ENCODE measurements around the gene WBP2. TPM values are rescaled to one million over a fixed set of nuclear protein-coding genes. Genes with fewer than 3 reads are reported as not detected.

WBP2 gene
- total and polyA plus RNA-seq, 9 of the 15 experiments (the other 6 are each of a cell fraction or from before 2014, with no cell fraction given) = 2.2 to 74.3 (median 20.0) TPM

DNA sequence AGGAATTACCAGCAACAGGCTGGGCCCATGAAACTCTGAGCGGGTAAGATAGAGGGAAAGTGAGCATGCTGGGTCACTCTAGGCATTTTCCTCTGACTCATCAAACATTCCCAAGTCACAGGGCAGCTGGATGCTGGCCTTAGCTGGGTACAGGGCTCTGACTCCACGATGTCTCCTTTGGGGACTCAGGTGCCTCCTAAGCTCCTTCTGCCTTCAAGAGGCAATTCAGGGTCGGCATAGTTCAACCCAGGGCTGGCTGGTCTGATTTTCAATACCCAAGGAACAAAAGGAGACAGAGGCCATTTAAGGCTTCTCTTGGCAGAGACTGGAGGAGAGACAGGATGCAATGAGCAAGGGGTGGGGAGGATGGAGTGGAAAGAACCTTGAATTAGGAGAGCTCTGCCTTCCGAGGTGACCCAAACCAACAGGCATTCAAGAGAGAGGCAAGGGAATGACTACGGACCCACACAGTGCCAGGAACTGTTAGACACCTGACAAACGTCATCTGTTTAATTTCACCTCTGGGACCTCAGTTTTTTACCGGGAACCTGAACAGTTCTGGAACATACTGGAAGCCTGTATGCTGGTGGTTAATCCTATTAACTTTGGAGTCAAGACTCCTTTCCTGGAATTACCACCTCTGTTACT is 910 bp downstream of the WBP2 start (continued):
- TF ChIP-seq ZNF398 (CRISPR knock-in tag; IDR thresholded peaks at IDR 0.05) (no peak), SP2 (IDR thresholded peaks at IDR 0.05; ENCODE audit: extremely low read depth, low read depth, low read length, poor library complexity, severe bottlenecking) (no peak)

- Histone ChIP-seq H4K20me1 (replicated peaks; ENCODE audit: control insufficient read depth, insufficient read depth, low read length) (no peaks in the 10 kb centered on the region), H3K4me1 (replicated peaks in 1 of 2; ENCODE audit: control insufficient read depth in 2 of 2, insufficient read depth in 2 of 2, low read length in 2 of 2) (peaks cover 31 to 39% of the 10 kb centered on the region in 2 experiments), H3K27ac (ENCODE audit: extremely low read depth, low read depth, low read length) (peak overlapping the region; percentile 47; the same call in 2 of the 3 replicates), H3K9ac (ENCODE audit: insufficient read depth in 1 of 2, low read depth in 2 of 2, low read length in 2 of 2) (peak overlapping the region; percentile 31 to 39; a peak in 3 of 4 replicates), H3K27me3 (ENCODE audit: control insufficient read depth in 2 of 2, insufficient read depth in 2 of 2, low read length in 2 of 2) (no peaks in the 10 kb centered on the region), H3K4me3 (0 out of 2 replicates have a peak overlapping the region, but pooled peaks have one; percentile 4), H3K9me1 (ENCODE audit: control insufficient read depth, insufficient read depth, low read length) (no peaks in the 10 kb centered on the region), H3K9me3 (replicated peaks; ENCODE audit: control insufficient read depth, insufficient read depth, low read depth, low read length) (no peaks in the 10 kb centered on the region), H3K4me2 (ENCODE audit: insufficient read depth, low read length) (peak overlapping the region; percentile 65), H3K79me2 (ENCODE audit: control insufficient read depth, insufficient read depth, low read length) (peaks cover 36% of the 10 kb centered on the region), H2AFZ (ENCODE audit: low read depth, low read length) (no peak overlapping the region), H3K36me3 (ENCODE audit: control insufficient read depth, insufficient read depth, low read length) (peaks cover 30% of the 10 kb centered on the region; the same call in 2 of the 3 replicates)
- WGBS (ENCODE audit: insufficient coverage, low coverage, missing lambda C conversion rate) = 61% methylated on average over 7 of the region's 7 CpGs
- no peak for DNase-seq (ENCODE audit: extremely low read depth in 1 of 4, low spot score in 3 of 4)
- FAIRE-seq = no peak
- in situ Hi-C loops (cut with MboI) (no loop called here), intact Hi-C loops (cut with micrococcal nuclease) (no loop called here)
- CTCF ChIA-PET (ENCODE audit: low intra/inter-chr PET ratio) = no interaction called here
- no peak for ATAC-seq
- no TSS peak for BruUV-seq (replicated peaks)
- POLR2A ChIA-PET = interaction anchor here (0.6 to 8.2 kb wide), 6 partner anchors 9 to 405 kb away, joined by 3 to 109 read pairs (median 4); partner anchors contain the start of gene UNC13D
- no peak for TF ChIP-seq POLR3G (IDR thresholded peaks at IDR 0.05; ENCODE audit: extremely low read depth, insufficient read length, insufficient replicate concordance)
- no peak for TF ChIP-seq TBL1XR1 (IDR thresholded peaks at IDR 0.05; ENCODE audit: low read length in 2 of 2)
- TF ChIP-seq MCM5 (IDR thresholded peaks at IDR 0.05; ENCODE audit: low read depth) = no peak
- TF ChIP-seq, protein P1, sequence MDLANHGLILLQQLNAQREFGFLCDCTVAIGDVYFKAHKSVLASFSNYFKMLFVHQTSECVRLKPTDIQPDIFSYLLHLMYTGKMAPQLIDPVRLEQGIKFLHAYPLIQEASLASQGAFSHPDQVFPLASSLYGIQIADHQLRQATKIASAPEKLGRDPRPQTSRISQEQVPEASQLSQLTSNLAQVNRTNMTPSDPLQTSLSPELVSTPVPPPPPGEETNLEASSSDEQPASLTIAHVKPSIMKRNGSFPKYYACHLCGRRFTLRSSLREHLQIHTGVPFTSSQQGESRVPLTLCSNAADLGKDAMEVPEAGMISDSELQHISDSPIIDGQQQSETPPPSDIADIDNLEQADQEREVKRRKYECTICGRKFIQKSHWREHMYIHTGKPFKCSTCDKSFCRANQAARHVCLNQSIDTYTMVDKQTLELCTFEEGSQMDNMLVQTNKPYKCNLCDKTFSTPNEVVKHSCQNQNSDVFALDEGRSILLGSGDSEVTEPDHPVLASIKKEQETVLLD (IDR thresholded peaks at IDR 0.05) = no peak
- TF ChIP-seq KAT2B (IDR thresholded peaks at IDR 0.05; ENCODE audit: low read depth, low read length) = no peak
- TF ChIP-seq, protein P2, sequence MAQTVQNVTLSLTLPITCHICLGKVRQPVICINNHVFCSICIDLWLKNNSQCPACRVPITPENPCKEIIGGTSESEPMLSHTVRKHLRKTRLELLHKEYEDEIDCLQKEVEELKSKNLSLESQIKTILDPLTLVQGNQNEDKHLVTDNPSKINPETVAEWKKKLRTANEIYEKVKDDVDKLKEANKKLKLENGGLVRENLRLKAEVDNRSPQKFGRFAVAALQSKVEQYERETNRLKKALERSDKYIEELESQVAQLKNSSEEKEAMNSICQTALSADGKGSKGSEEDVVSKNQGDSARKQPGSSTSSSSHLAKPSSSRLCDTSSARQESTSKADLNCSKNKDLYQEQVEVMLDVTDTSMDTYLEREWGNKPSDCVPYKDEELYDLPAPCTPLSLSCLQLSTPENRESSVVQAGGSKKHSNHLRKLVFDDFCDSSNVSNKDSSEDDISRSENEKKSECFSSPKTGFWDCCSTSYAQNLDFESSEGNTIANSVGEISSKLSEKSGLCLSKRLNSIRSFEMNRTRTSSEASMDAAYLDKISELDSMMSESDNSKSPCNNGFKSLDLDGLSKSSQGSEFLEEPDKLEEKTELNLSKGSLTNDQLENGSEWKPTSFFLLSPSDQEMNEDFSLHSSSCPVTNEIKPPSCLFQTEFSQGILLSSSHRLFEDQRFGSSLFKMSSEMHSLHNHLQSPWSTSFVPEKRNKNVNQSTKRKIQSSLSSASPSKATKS (CRISPR knock-in tag; IDR thresholded peaks at IDR 0.05) = no peak
- no peak for TF ChIP-seq NFE2L1 (tag; IDR thresholded peaks at IDR 0.05; ENCODE audit: borderline replicate concordance, low read depth)
- TF ChIP-seq CBFA2T3 (IDR thresholded peaks at IDR 0.05) = no peak
- TF ChIP-seq POLR2AphosphoS5 (IDR thresholded peaks at IDR 0.05; ENCODE audit: control insufficient read depth, insufficient read depth, low read depth, low read length) = 0 out of 2 replicates have a peak, but pooled peaks have one; percentile 6
- 0 out of 2 replicates have a peak, but pooled peaks have one; percentile 2 for TF ChIP-seq FOSL1 (tag; conservative IDR thresholded peaks at IDR 0.05)
- no peak for TF ChIP-seq ZNF408 (CRISPR knock-in tag; IDR thresholded peaks at IDR 0.05; ENCODE audit: low read depth)
- TF ChIP-seq TFAM (CRISPR knock-in tag; conservative IDR thresholded peaks at IDR 0.05) = no peak
- TF ChIP-seq FUS (optimal IDR thresholded peaks at IDR 0.05; ENCODE audit: low read depth, low read length) = no peak
Observed at GRCh38 chr17:75853433-75853832, 1.7 kb downstream of the WBP2 start.

All from K562 (cell line).